Measurements from ENCODE around the gene ST6GALNAC3. TPM values are rescaled to one million over a fixed set of nuclear protein-coding genes. Genes with fewer than 3 reads are reported as not detected.

ST6GALNAC3 gene
- polyA plus RNA-seq, 2 of the 4 experiments (the other 2 are of a cell fraction): 1.1 to 1.2 TPM

DNA sequence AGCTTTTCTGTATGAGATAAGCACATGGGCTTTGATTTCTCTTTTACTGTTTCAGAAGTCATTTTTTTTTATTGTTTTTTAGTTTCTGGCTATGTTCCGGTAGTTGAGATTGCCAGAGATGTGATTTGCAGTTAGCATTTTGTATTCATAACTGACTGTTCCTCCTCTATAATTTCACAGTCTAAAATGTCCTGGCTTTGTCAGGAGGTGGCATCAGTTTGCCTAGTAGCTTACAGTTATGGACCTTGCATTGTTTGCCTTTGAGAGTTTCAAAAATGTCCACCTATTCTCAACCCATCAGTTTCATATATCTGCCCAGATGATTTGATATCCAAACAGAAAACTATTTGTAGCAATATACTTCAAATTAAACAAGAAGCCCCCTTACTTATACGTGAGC is 39.5 kb upstream of the ST6GALNAC3 start:
- no peaks in the 10 kb centered on the region for H3K4me1 ChIP-seq
- no peak overlapping the region for H3K27ac ChIP-seq
- no peak for TF ChIP-seq KDM5A (IDR thresholded peaks at IDR 0.05)
- TF ChIP-seq EP300 (IDR thresholded peaks at IDR 0.05): no peak
- TF ChIP-seq, protein P1, sequence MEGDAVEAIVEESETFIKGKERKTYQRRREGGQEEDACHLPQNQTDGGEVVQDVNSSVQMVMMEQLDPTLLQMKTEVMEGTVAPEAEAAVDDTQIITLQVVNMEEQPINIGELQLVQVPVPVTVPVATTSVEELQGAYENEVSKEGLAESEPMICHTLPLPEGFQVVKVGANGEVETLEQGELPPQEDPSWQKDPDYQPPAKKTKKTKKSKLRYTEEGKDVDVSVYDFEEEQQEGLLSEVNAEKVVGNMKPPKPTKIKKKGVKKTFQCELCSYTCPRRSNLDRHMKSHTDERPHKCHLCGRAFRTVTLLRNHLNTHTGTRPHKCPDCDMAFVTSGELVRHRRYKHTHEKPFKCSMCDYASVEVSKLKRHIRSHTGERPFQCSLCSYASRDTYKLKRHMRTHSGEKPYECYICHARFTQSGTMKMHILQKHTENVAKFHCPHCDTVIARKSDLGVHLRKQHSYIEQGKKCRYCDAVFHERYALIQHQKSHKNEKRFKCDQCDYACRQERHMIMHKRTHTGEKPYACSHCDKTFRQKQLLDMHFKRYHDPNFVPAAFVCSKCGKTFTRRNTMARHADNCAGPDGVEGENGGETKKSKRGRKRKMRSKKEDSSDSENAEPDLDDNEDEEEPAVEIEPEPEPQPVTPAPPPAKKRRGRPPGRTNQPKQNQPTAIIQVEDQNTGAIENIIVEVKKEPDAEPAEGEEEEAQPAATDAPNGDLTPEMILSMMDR (IDR thresholded peaks at IDR 0.05): peak; percentile 38
- TF ChIP-seq SMC3 (IDR thresholded peaks at IDR 0.05): peak; percentile 57
- TF ChIP-seq EHMT2 (IDR thresholded peaks at IDR 0.05; ENCODE audit: low read depth): no peak
- TF ChIP-seq POLR2A (IDR thresholded peaks at IDR 0.05; ENCODE audit: low read length): no peak
- TF ChIP-seq BHLHE40 (IDR thresholded peaks at IDR 0.05; ENCODE audit: low read depth, low read length): no peak
- no peak for TF ChIP-seq CHD4 (IDR thresholded peaks at IDR 0.05; ENCODE audit: borderline replicate concordance)
- TF ChIP-seq RAD21 (conservative IDR thresholded peaks at IDR 0.05 in 1 of 2, IDR thresholded peaks at IDR 0.05 in 1 of 2): peak; percentile 47 to 58
- TF ChIP-seq RARB (CRISPR knock-in tag; IDR thresholded peaks at IDR 0.05): no peak
- H3K9me3 ChIP-seq: no peaks in the 10 kb centered on the region
- CTCF ChIA-PET: interaction anchor here (0.7 to 2.2 kb wide), 6 partner anchors 9 to 119 kb away, joined by 3 to 6 read pairs (median 4); no protein-coding TSS in a partner anchor
- WGBS (ENCODE audit: missing lambda C conversion rate): 8% methylated on average over 2 of the region's 2 CpGs
- ATAC-seq (peak; percentile 62 to 71; a peak in 3 of 6 replicates), FAIRE-seq (no peak), DNase-seq (ENCODE audit: low read depth in 1 of 2, low spot score in 1 of 2) (peak in 1 of 2 experiments; percentile 5)
- no peak overlapping the region for H3K4me3 ChIP-seq
- POLR2A ChIA-PET: no interaction called here
- no peak overlapping the region for H3K4me2 ChIP-seq

DNA sequence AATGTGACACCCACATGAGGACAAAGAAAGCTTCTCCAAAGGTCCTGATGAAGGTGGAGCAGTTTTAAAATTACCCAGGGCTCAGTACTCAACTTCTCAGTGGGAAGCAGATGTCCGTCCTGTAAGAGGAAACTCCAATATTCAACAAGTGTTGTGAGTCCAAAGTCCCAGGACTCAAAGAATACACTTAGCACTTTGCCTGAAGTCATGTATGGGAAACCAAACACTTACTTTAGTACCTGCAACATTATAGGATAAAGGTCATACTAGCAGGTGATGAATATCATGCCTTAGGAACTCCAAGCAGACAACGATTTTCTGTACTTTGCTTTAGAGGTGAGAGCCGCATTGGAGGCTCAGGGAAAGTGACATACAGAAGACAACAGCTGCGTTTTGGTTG is 37.2 kb upstream of the ST6GALNAC3 start:
- TF ChIP-seq RFX5 (IDR thresholded peaks at IDR 0.05): no peak
- TF ChIP-seq MAFK (IDR thresholded peaks at IDR 0.05; ENCODE audit: partially characterized antibody): no peak
- TF ChIP-seq, protein P2, sequence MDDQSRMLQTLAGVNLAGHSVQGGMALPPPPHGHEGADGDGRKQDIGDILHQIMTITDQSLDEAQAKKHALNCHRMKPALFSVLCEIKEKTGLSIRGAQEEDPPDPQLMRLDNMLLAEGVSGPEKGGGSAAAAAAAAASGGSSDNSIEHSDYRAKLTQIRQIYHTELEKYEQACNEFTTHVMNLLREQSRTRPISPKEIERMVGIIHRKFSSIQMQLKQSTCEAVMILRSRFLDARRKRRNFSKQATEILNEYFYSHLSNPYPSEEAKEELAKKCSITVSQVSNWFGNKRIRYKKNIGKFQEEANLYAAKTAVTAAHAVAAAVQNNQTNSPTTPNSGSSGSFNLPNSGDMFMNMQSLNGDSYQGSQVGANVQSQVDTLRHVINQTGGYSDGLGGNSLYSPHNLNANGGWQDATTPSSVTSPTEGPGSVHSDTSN (IDR thresholded peaks at IDR 0.05): no peak
- no peak for TF ChIP-seq CEBPB (IDR thresholded peaks at IDR 0.05)
- no peak for TF ChIP-seq NPAS2 (CRISPR knock-in tag; IDR thresholded peaks at IDR 0.05; ENCODE audit: borderline replicate concordance)
- Histone ChIP-seq H3K4me2 (no peak overlapping the region), H3K27ac (no peak overlapping the region), H3K4me3 (no peak overlapping the region), H3K4me1 (no peaks in the 10 kb centered on the region), H3K9me3 (no peaks in the 10 kb centered on the region)
- FAIRE-seq: no peak
- ATAC-seq: no peak
- ChIA-PET CTCF (interaction anchor here (1.9 kb wide), 1 partner anchor 117 kb away, joined by 6 read pairs; no protein-coding TSS in a partner anchor), POLR2A (no interaction called here)
- no peak for DNase-seq (ENCODE audit: low read depth in 1 of 2, low spot score in 1 of 2)
- 28% methylated on average over 4 of the region's 4 CpGs for WGBS (ENCODE audit: missing lambda C conversion rate)

DNA sequence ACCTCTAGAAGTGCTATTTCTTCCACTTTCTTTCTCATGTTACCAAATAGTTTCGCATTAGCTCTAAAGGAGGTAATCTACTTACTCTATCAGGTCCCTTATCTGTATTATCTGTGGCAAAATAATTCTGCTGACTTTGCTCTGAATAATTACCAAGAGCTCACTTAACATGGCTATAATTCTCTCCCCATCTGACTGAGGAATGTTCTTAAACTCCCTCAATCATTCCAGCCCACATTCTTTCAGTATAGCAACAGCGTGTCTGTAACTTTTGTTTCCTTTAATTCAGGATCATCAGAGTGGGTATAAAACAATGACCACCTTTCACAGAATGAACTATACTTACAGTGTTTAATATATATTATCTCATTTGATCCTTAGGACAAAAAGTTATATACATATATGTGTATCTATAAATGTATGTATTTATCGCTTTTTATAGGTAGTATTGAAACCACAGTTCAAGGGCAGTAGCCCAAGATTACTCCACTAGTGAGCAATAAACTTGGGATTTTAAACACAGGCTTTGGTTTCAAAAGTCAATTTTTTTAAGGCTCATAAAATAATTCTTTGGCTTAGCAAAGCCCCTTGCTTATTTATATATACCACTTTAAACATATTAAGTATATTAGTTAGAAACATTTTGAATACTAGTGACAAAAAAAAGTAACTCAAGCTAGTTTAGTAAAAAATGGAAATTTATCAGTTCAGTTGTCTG is 36.1 kb upstream of the ST6GALNAC3 start:
- Histone ChIP-seq H3K9me3 (no peaks in the 10 kb centered on the region), H3K4me3 (no peak overlapping the region), H3K4me1 (no peaks in the 10 kb centered on the region), H3K4me2 (no peak overlapping the region), H3K27ac (no peak overlapping the region)
- ChIA-PET CTCF (interaction anchor here (1.5 kb wide), 1 partner anchor 116 kb away, joined by 3 read pairs; no protein-coding TSS in a partner anchor), POLR2A (no interaction called here)
- no peak for FAIRE-seq
- no peak for DNase-seq (ENCODE audit: low read depth in 1 of 2, low spot score in 1 of 2)
- WGBS (ENCODE audit: missing lambda C conversion rate): 75% methylated on average over 3 of the region's 3 CpGs
- no peak for ATAC-seq
- TF ChIP-seq, protein P3, sequence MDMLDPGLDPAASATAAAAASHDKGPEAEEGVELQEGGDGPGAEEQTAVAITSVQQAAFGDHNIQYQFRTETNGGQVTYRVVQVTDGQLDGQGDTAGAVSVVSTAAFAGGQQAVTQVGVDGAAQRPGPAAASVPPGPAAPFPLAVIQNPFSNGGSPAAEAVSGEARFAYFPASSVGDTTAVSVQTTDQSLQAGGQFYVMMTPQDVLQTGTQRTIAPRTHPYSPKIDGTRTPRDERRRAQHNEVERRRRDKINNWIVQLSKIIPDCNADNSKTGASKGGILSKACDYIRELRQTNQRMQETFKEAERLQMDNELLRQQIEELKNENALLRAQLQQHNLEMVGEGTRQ (IDR thresholded peaks at IDR 0.05): no peak
- TF ChIP-seq, protein P4, sequence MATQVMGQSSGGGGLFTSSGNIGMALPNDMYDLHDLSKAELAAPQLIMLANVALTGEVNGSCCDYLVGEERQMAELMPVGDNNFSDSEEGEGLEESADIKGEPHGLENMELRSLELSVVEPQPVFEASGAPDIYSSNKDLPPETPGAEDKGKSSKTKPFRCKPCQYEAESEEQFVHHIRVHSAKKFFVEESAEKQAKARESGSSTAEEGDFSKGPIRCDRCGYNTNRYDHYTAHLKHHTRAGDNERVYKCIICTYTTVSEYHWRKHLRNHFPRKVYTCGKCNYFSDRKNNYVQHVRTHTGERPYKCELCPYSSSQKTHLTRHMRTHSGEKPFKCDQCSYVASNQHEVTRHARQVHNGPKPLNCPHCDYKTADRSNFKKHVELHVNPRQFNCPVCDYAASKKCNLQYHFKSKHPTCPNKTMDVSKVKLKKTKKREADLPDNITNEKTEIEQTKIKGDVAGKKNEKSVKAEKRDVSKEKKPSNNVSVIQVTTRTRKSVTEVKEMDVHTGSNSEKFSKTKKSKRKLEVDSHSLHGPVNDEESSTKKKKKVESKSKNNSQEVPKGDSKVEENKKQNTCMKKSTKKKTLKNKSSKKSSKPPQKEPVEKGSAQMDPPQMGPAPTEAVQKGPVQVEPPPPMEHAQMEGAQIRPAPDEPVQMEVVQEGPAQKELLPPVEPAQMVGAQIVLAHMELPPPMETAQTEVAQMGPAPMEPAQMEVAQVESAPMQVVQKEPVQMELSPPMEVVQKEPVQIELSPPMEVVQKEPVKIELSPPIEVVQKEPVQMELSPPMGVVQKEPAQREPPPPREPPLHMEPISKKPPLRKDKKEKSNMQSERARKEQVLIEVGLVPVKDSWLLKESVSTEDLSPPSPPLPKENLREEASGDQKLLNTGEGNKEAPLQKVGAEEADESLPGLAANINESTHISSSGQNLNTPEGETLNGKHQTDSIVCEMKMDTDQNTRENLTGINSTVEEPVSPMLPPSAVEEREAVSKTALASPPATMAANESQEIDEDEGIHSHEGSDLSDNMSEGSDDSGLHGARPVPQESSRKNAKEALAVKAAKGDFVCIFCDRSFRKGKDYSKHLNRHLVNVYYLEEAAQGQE (IDR thresholded peaks at IDR 0.05): no peak
- TF ChIP-seq NPAS2 (CRISPR knock-in tag; IDR thresholded peaks at IDR 0.05; ENCODE audit: borderline replicate concordance) (no peak), CBX8 (IDR thresholded peaks at IDR 0.05) (no peak), RFX5 (IDR thresholded peaks at IDR 0.05) (no peak), HEYL (CRISPR knock-in tag; IDR thresholded peaks at IDR 0.05) (no peak), MAFK (IDR thresholded peaks at IDR 0.05; ENCODE audit: partially characterized antibody) (no peak), HOXB13 (CRISPR knock-in tag; IDR thresholded peaks at IDR 0.05; ENCODE audit: low read depth) (no peak), SREBF2 (IDR thresholded peaks at IDR 0.05) (no peak), EP300 (IDR thresholded peaks at IDR 0.05) (no peak), FOSB (CRISPR knock-in tag; IDR thresholded peaks at IDR 0.05) (no peak), HDAC2 (IDR thresholded peaks at IDR 0.05) (no peak), MYC (IDR thresholded peaks at IDR 0.05; ENCODE audit: borderline replicate concordance, low read length) (no peak), NR3C1 (IDR thresholded peaks at IDR 0.05) (no peak)
- TF ChIP-seq, protein P5, sequence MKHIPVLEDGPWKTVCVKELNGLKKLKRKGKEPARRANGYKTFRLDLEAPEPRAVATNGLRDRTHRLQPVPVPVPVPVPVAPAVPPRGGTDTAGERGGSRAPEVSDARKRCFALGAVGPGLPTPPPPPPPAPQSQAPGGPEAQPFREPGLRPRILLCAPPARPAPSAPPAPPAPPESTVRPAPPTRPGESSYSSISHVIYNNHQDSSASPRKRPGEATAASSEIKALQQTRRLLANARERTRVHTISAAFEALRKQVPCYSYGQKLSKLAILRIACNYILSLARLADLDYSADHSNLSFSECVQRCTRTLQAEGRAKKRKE (CRISPR knock-in tag; IDR thresholded peaks at IDR 0.05; ENCODE audit: low read depth): no peak

Measured in A549 (cell line).